HepG2 (cell line): ENCODE results near the gene C1orf159. TPM values are rescaled to one million over a fixed set of nuclear protein-coding genes. Genes with fewer than 3 reads are reported as not detected.

Experiments
- AHR ChIP-seq: IDR thresholded peaks from 2 replicates; pipeline ENCODE4 v1.6.1; 2018; ENCODE audit warnings: missing genetic modification reagents, missing compliant biosample characterization
- GATAD2A ChIP-seq: IDR thresholded peaks from 2 replicates; pipeline ENCODE4 v1.6.1; 2016
- GLI4 ChIP-seq: sonication (generic); formaldehyde crosslinking; IDR thresholded peaks from 2 replicates; pipeline ENCODE4 v1.5.1; 2020; ENCODE audit warnings: missing genetic modification reagents, mild to moderate bottlenecking, moderate library complexity, borderline replicate concordance
- HDAC6 ChIP-seq: fragments of 200-600 bp; sonication (generic); IDR thresholded peaks from 2 replicates; pipeline ENCODE4 v1.7.0; 2017; ENCODE audit warnings: mild to moderate bottlenecking, antibody characterized with exemption, low read length, low read depth
- HES4 ChIP-seq: sonication (generic); formaldehyde crosslinking; IDR thresholded peaks from 2 replicates; pipeline ENCODE4 v1.9.0; 2021; ENCODE audit warnings: mild to moderate bottlenecking, missing genetic modification reagents, borderline replicate concordance
- PHF21A ChIP-seq: sonication (generic); formaldehyde crosslinking; IDR thresholded peaks from 2 replicates; pipeline ENCODE4 v1.5.0; 2020; ENCODE audit warnings: mild to moderate bottlenecking, missing genetic modification reagents
- SETDB1 ChIP-seq: sonication (generic); formaldehyde crosslinking; IDR thresholded peaks from 2 replicates; pipeline ENCODE4 v1.5.1; 2020; ENCODE audit warnings: missing genetic modification reagents, mild to moderate bottlenecking, borderline replicate concordance
- ZNF136 ChIP-seq: sonication (generic); formaldehyde crosslinking; IDR thresholded peaks from 2 replicates; pipeline ENCODE4 v1.8.1; 2022; ENCODE audit warnings: low read depth, mild to moderate bottlenecking, moderate library complexity, missing genetic modification reagents
- ZNF20 ChIP-seq: sonication (generic); formaldehyde crosslinking; IDR thresholded peaks from 2 replicates; pipeline ENCODE4 v1.4.0; 2020; ENCODE audit warnings: mild to moderate bottlenecking, moderate library complexity, missing genetic modification reagents
- ZNF274 ChIP-seq: sonication (generic); formaldehyde crosslinking; IDR thresholded peaks from 2 replicates; pipeline ENCODE4 v1.5.1; 2020; ENCODE audit warnings: mild to moderate bottlenecking, missing genetic modification reagents
- ZNF367 ChIP-seq: sonication (generic); formaldehyde crosslinking; IDR thresholded peaks from 2 replicates; pipeline ENCODE4 v1.4.0; 2020; ENCODE audit warnings: missing genetic modification reagents, borderline replicate concordance
- ZNF776 ChIP-seq: sonication (generic); formaldehyde crosslinking; IDR thresholded peaks from 2 replicates; pipeline ENCODE4 v1.4.0; 2020; ENCODE audit warnings: mild to moderate bottlenecking, missing genetic modification reagents
- polyA plus RNA-seq, 8 experiments: library from polyadenylated mRNA; depleted of rRNA in 3 of 8; stranded (reverse) in 7 of 8; unstranded in 1 of 8; fragments of >200 nt; fragmentation: Illumina TruSeq in 4 of 8; extraction: Trizol in 4 of 8; gene quantifications; 2 replicates each; pipeline versions ENCODE4 v1.2.1 to v1.2.3, GENCODE V29; 2011 to 2016; ENCODE audit warnings: low read depth in 4 of 8, missing spikeins in 1 of 8, mixed read lengths in 1 of 8; ENCODE audit not compliant: insufficient read depth in 1 of 8
- total RNA-seq, 5 experiments: library from RNA; depleted of rRNA; stranded (reverse); fragments of >200 nt; fragmentation: Illumina TruSeq; extraction: Trizol; gene quantifications; 2 replicates each; pipeline ENCODE4 v1.2.3, GENCODE V29; 2016; ENCODE audit warnings: low read depth in 1 of 5
- TF ChIP-seq, protein P1 (sequence below): sonication (generic); formaldehyde crosslinking; IDR thresholded peaks from 2 replicates; pipeline ENCODE4 v1.5.0; 2020; ENCODE audit warnings: mild to moderate bottlenecking, missing genetic modification reagents
- TF ChIP-seq, protein P2 (sequence below): sonication (generic); formaldehyde crosslinking; IDR thresholded peaks from 2 replicates; pipeline ENCODE4 v1.4.0; 2020; ENCODE audit warnings: low read depth, mild to moderate bottlenecking, missing genetic modification reagents
- TF ChIP-seq, protein P3 (sequence below): sonication (generic); formaldehyde crosslinking; IDR thresholded peaks from 2 replicates; pipeline ENCODE4 v1.4.0; 2020; ENCODE audit warnings: missing genetic modification reagents
- TF ChIP-seq, protein P4 (sequence below): fragments of 450-650 bp; IDR thresholded peaks from 2 replicates; pipeline ENCODE4 v1.6.1; 2016
- TF ChIP-seq, protein P5 (sequence below): sonication (generic); formaldehyde crosslinking; conservative IDR thresholded peaks from 2 replicates; pipeline ENCODE4 v1.8.0; 2022; ENCODE audit warnings: low read depth, missing genetic modification reagents

The C1orf159 gene
- total and polyA plus RNA-seq, 2 of the 13 experiments (the other 11 are each of a cell fraction or from before 2014, with no cell fraction given) = 3.8 to 6.7 TPM

DNA sequence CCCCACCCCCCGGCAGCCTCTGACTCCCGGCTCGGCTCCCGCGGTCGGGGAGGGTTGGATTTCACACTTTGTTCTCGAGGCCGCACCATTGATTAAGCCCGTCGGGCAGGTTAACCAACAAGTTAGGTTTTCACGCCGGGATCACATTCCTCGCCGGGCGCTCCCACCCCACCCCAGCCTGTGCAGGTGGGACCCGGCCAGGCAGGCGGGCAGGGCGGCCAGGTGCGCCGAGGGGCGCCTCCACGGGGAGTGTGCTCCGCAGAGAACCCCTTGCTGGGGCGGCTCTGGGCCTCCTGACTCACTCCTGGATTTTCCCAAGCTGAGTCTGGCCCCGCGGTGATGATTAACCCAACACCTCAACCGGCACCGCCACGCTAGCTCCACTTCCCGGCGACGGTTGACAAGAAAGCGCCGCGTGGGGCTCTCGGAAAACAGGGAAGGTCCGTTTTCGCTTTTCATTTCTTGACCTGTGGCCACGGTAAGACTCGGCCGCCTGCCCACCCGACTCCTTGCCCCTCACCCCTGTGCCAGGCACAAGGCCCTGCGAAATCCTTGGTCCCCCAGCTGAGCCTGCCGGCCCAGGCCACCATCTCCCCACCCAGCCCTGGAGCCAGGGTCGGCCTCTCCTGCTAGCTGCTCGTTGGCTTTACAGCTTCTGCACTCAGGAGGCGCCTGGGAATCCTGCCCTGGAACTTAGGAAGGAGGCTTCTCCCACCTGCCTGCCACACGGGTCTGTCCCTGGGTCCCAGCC is 49.0 kb upstream of the C1orf159 start (continued):
- TF ChIP-seq, protein P1, sequence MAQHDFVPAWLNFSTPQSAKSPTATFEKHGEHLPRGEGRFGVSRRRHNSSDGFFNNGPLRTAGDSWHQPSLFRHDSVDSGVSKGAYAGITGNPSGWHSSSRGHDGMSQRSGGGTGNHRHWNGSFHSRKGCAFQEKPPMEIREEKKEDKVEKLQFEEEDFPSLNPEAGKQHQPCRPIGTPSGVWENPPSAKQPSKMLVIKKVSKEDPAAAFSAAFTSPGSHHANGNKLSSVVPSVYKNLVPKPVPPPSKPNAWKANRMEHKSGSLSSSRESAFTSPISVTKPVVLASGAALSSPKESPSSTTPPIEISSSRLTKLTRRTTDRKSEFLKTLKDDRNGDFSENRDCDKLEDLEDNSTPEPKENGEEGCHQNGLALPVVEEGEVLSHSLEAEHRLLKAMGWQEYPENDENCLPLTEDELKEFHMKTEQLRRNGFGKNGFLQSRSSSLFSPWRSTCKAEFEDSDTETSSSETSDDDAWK (CRISPR knock-in tag) = no peak
- TF ChIP-seq HDAC6 (no peak), GATAD2A (CRISPR knock-in tag) (peak; percentile 45; the same call in 1 of the 2 replicates), ZNF367 (no peak), HES4 (CRISPR knock-in tag) (no peak; the same call in 1 of the 2 replicates), GLI4 (CRISPR knock-in tag) (no peak; the same call in 1 of the 2 replicates), ZNF136 (CRISPR knock-in tag) (no peak), PHF21A (CRISPR knock-in tag) (peak; percentile 50; the same call in 1 of the 2 replicates), ZNF20 (CRISPR knock-in tag) (no peak), ZNF776 (no peak), ZNF274 (CRISPR knock-in tag) (no peak), SETDB1 (CRISPR knock-in tag) (no peak), AHR (CRISPR knock-in tag) (no peak)
- TF ChIP-seq, protein P2, sequence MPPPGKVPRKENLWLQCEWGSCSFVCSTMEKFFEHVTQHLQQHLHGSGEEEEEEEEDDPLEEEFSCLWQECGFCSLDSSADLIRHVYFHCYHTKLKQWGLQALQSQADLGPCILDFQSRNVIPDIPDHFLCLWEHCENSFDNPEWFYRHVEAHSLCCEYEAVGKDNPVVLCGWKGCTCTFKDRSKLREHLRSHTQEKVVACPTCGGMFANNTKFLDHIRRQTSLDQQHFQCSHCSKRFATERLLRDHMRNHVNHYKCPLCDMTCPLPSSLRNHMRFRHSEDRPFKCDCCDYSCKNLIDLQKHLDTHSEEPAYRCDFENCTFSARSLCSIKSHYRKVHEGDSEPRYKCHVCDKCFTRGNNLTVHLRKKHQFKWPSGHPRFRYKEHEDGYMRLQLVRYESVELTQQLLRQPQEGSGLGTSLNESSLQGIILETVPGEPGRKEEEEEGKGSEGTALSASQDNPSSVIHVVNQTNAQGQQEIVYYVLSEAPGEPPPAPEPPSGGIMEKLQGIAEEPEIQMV (CRISPR knock-in tag) = no peak; the same call in 1 of the 2 replicates
- TF ChIP-seq, protein P3, sequence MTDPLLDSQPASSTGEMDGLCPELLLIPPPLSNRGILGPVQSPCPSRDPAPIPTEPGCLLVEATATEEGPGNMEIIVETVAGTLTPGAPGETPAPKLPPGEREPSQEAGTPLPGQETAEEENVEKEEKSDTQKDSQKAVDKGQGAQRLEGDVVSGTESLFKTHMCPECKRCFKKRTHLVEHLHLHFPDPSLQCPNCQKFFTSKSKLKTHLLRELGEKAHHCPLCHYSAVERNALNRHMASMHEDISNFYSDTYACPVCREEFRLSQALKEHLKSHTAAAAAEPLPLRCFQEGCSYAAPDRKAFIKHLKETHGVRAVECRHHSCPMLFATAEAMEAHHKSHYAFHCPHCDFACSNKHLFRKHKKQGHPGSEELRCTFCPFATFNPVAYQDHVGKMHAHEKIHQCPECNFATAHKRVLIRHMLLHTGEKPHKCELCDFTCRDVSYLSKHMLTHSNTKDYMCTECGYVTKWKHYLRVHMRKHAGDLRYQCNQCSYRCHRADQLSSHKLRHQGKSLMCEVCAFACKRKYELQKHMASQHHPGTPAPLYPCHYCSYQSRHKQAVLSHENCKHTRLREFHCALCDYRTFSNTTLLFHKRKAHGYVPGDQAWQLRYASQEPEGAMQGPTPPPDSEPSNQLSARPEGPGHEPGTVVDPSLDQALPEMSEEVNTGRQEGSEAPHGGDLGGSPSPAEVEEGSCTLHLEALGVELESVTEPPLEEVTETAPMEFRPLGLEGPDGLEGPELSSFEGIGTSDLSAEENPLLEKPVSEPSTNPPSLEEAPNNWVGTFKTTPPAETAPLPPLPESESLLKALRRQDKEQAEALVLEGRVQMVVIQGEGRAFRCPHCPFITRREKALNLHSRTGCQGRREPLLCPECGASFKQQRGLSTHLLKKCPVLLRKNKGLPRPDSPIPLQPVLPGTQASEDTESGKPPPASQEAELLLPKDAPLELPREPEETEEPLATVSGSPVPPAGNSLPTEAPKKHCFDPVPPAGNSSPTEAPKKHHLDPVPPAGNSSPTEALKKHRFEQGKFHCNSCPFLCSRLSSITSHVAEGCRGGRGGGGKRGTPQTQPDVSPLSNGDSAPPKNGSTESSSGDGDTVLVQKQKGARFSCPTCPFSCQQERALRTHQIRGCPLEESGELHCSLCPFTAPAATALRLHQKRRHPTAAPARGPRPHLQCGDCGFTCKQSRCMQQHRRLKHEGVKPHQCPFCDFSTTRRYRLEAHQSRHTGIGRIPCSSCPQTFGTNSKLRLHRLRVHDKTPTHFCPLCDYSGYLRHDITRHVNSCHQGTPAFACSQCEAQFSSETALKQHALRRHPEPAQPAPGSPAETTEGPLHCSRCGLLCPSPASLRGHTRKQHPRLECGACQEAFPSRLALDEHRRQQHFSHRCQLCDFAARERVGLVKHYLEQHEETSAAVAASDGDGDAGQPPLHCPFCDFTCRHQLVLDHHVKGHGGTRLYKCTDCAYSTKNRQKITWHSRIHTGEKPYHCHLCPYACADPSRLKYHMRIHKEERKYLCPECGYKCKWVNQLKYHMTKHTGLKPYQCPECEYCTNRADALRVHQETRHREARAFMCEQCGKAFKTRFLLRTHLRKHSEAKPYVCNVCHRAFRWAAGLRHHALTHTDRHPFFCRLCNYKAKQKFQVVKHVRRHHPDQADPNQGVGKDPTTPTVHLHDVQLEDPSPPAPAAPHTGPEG (CRISPR knock-in tag) = no peak
- TF ChIP-seq, protein P4, sequence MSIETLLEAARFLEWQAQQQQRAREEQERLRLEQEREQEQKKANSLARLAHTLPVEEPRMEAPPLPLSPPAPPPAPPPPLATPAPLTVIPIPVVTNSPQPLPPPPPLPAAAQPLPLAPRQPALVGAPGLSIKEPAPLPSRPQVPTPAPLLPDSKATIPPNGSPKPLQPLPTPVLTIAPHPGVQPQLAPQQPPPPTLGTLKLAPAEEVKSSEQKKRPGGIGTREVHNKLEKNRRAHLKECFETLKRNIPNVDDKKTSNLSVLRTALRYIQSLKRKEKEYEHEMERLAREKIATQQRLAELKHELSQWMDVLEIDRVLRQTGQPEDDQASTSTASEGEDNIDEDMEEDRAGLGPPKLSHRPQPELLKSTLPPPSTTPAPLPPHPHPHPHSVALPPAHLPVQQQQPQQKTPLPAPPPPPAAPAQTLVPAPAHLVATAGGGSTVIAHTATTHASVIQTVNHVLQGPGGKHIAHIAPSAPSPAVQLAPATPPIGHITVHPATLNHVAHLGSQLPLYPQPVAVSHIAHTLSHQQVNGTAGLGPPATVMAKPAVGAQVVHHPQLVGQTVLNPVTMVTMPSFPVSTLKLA = no peak
- TF ChIP-seq, protein P5, sequence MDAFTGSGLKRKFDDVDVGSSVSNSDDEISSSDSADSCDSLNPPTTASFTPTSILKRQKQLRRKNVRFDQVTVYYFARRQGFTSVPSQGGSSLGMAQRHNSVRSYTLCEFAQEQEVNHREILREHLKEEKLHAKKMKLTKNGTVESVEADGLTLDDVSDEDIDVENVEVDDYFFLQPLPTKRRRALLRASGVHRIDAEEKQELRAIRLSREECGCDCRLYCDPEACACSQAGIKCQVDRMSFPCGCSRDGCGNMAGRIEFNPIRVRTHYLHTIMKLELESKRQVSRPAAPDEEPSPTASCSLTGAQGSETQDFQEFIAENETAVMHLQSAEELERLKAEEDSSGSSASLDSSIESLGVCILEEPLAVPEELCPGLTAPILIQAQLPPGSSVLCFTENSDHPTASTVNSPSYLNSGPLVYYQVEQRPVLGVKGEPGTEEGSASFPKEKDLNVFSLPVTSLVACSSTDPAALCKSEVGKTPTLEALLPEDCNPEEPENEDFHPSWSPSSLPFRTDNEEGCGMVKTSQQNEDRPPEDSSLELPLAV (CRISPR knock-in tag) = no peak
